SK-N-SH (cell line): ENCODE results near the gene P2RY8. TPM values are rescaled to one million over a fixed set of nuclear protein-coding genes. Genes with fewer than 3 reads are reported as not detected.

ENCODE experiments used
- CTCF ChIA-PET: fragments of 300-600, 350-600 bp; formaldehyde crosslinking; extraction: SDS; loops from one replicate; lab custom pipeline; 2021; lab: Yijun Ruan, JAX
- POLR2A ChIA-PET: fragments of 350-600 bp; sonication (Branson Sonifier 250); formaldehyde crosslinking; extraction: SDS; loops from one replicate; lab custom pipeline; 2020; ENCODE audit warnings: antibody characterized with exemption, inconsistent platforms; lab: Yijun Ruan, JAX
- DNase-seq: peaks from one replicate; pipeline ENCODE4 v3.0.0; 2012
- H2AFZ ChIP-seq: fragments of 200-600 bp; sonication (generic); 2 replicates; pipeline ENCODE4 v1.8.1; 2016; ENCODE audit warnings: antibody characterized with exemption, mild to moderate bottlenecking, low read depth
- H3F3A ChIP-seq: fragments of 200-600 bp; sonication (generic); replicated peaks from 2 replicates; pipeline ENCODE3; 2016; ENCODE audit warnings: antibody characterized with exemption, mild to moderate bottlenecking; ENCODE audit not compliant: insufficient read depth
- H3K27ac ChIP-seq, 2 experiments: fragments of 200-500 bp in 1 of 2; fragments of 200-600 bp in 1 of 2; sonication (Bioruptor generic) in 1 of 2; sonication (generic), shearing (Covaris generic) in 1 of 2; 2 replicates each; pipeline versions ENCODE4 v1.5.1 to v1.6.1; 2014 to 2016; ENCODE audit warnings: low read depth in 2 of 2, inconsistent platforms in 1 of 2, low read length in 1 of 2, mild to moderate bottlenecking in 1 of 2, mixed read lengths in 1 of 2
- H3K27me3 ChIP-seq: fragments of 200-600 bp; sonication (generic), shearing (Covaris generic); 2 replicates; pipeline ENCODE4 v1.6.1; 2016; ENCODE audit warnings: mixed run types; ENCODE audit not compliant: insufficient read depth
- H3K36me3 ChIP-seq, 2 experiments: fragments of 200-500 bp in 1 of 2; fragments of 200-600 bp in 1 of 2; sonication (Bioruptor generic) in 1 of 2; sonication (generic) in 1 of 2; replicated peaks in 1 of 2; 2 replicates each; pipeline versions ENCODE3 to v1.5.1; 2014 to 2016; ENCODE audit warnings: low read length in 1 of 2, mild to moderate bottlenecking in 1 of 2; ENCODE audit not compliant: insufficient read depth in 2 of 2, control insufficient read depth in 1 of 2
- H3K4me1 ChIP-seq, 2 experiments: fragments of 200-500 bp in 1 of 2; fragments of 200-600 bp in 1 of 2; sonication (Bioruptor generic) in 1 of 2; sonication (generic), shearing (Covaris generic) in 1 of 2; 2 replicates each; pipeline versions ENCODE4 v1.5.1 to v1.6.1; 2014 to 2016; ENCODE audit warnings: low read depth in 1 of 2, low read length in 1 of 2, mixed run types in 1 of 2; ENCODE audit not compliant: insufficient read depth in 2 of 2, control insufficient read depth in 1 of 2
- H3K4me2 ChIP-seq: fragments of 200-600 bp; sonication (generic), shearing (Covaris generic); 2 replicates; pipeline ENCODE4 v1.6.1; 2017; ENCODE audit warnings: mixed run types
- H3K4me3 ChIP-seq, 2 experiments: fragments of 200-500 bp in 1 of 2; fragments of 200-600 bp in 1 of 2; sonication (Bioruptor generic) in 1 of 2; sonication (generic), shearing (Covaris generic) in 1 of 2; 2 replicates each; pipeline versions ENCODE4 v1.5.1 to v1.8.1; 2014 to 2016; ENCODE audit warnings: low read depth in 2 of 2, inconsistent platforms in 1 of 2, low read length in 1 of 2, mild to moderate bottlenecking in 1 of 2, mixed read lengths in 1 of 2, moderate library complexity in 1 of 2
- H3K79me2 ChIP-seq: fragments of 200-600 bp; sonication (generic); 2 replicates; pipeline ENCODE4 v1.8.1; 2017; ENCODE audit warnings: mild to moderate bottlenecking; ENCODE audit not compliant: insufficient read depth
- H3K9ac ChIP-seq: fragments of 200-600 bp; sonication (generic); 2 replicates; pipeline ENCODE4 v1.6.1; 2017; ENCODE audit warnings: mixed run types
- H3K9me2 ChIP-seq: fragments of 200-600 bp; sonication (generic); 2 replicates; pipeline ENCODE4 v1.6.1; 2017; ENCODE audit warnings: mixed run types
- H3K9me3 ChIP-seq: fragments of 200-600 bp; sonication (generic); 2 replicates; pipeline ENCODE4 v1.6.1; 2017; ENCODE audit warnings: mixed run types, mild to moderate bottlenecking, moderate library complexity
- H4K20me1 ChIP-seq: fragments of 200-600 bp; sonication (generic); 2 replicates; pipeline ENCODE4 v1.6.1; 2017; ENCODE audit warnings: mild to moderate bottlenecking, mixed run types; ENCODE audit not compliant: insufficient read depth
- CTCF ChIP-seq: fragments of 200-600 bp; sonication (generic); IDR thresholded peaks from 2 replicates; pipeline ENCODE4 v1.6.1; 2017; ENCODE audit warnings: antibody characterized with exemption, mild to moderate bottlenecking, moderate library complexity
- ELF1 ChIP-seq: IDR thresholded peaks from 2 replicates; pipeline ENCODE4 v1.4.0; 2012
- EP300 ChIP-seq, 2 experiments: IDR thresholded peaks; 2 replicates each; pipeline versions ENCODE4 v1.4.0 to v1.6.1; 2012; ENCODE audit warnings: borderline replicate concordance in 1 of 2, low read depth in 1 of 2, low read length in 1 of 2
- EZH2phosphoT487 ChIP-seq: fragments of 200-600 bp; sonication (generic); IDR thresholded peaks from 2 replicates; pipeline ENCODE4 v1.6.1; 2017; ENCODE audit warnings: low read depth, mixed run types, mild to moderate bottlenecking, antibody characterized with exemption, moderate library complexity, borderline replicate concordance
- FOSL2 ChIP-seq: IDR thresholded peaks from 2 replicates; pipeline ENCODE4 v1.4.0; 2012; ENCODE audit warnings: low read depth, mild to moderate bottlenecking, moderate library complexity, borderline replicate concordance
- FOXJ3 ChIP-seq: sonication (generic); formaldehyde crosslinking; IDR thresholded peaks from 2 replicates; pipeline ENCODE4 v1.5.1; 2020; ENCODE audit warnings: mild to moderate bottlenecking, missing genetic modification reagents
- IRF3 ChIP-seq: fragments of 150-350 bp; IDR thresholded peaks from 2 replicates; pipeline ENCODE4 v1.6.1; 2016; ENCODE audit warnings: mild to moderate bottlenecking, low read depth, low read length
- JUND ChIP-seq: IDR thresholded peaks from 2 replicates; pipeline ENCODE4 v1.4.0; 2012
- MEF2A ChIP-seq: IDR thresholded peaks from 2 replicates; pipeline ENCODE4 v1.4.0; 2012; ENCODE audit warnings: low read depth, borderline replicate concordance
- MXI1 ChIP-seq: IDR thresholded peaks from 2 replicates; pipeline ENCODE4 v1.6.1; 2012; ENCODE audit warnings: mild to moderate bottlenecking, low read depth, low read length, improper control_type of control experiment
- NRF1 ChIP-seq: IDR thresholded peaks from 2 replicates; pipeline ENCODE4 v1.6.1; 2012; ENCODE audit warnings: low read depth, mild to moderate bottlenecking, low read length
- POLR2AphosphoS5 ChIP-seq: IDR thresholded peaks from 2 replicates; pipeline ENCODE4 v1.6.1; 2012; ENCODE audit warnings: low read depth, low read length
- RAD21 ChIP-seq: IDR thresholded peaks from 2 replicates; pipeline ENCODE4 v1.6.1; 2012; ENCODE audit warnings: mild to moderate bottlenecking, low read length
- RCOR1 ChIP-seq: fragments of 150-350 bp; IDR thresholded peaks from 2 replicates; pipeline ENCODE4 v1.6.1; 2017; ENCODE audit warnings: antibody characterized with exemption, low read length
- RXRA ChIP-seq: IDR thresholded peaks from 2 replicates; pipeline ENCODE4 v1.4.0; 2012; ENCODE audit warnings: low read depth, mild to moderate bottlenecking, borderline replicate concordance
- TAF1 ChIP-seq: IDR thresholded peaks from 2 replicates; pipeline ENCODE4 v1.6.1; 2012; ENCODE audit warnings: low read depth, mild to moderate bottlenecking, low read length, moderate library complexity, borderline replicate concordance
- TCF12 ChIP-seq: IDR thresholded peaks from 2 replicates; pipeline ENCODE4 v1.4.0; 2012
- USF1 ChIP-seq: IDR thresholded peaks from 2 replicates; pipeline ENCODE4 v1.4.0; 2012; ENCODE audit warnings: low read depth, borderline replicate concordance
- YY1 ChIP-seq: IDR thresholded peaks from 2 replicates; pipeline ENCODE4 v1.4.0; 2012; ENCODE audit warnings: low read depth, mild to moderate bottlenecking
- WGBS: methylation state at CpG from one replicate; pipeline ENCODE4 v1.1.6; 2017; ENCODE audit warnings: low lambda C conversion rate; 5-methylcytosine and 5-hydroxymethylcytosine counted together
- polyA plus RNA-seq, 3 experiments: library from polyadenylated mRNA; depleted of rRNA; stranded (reverse); fragments of >200 nt; gene quantifications; 2 replicates each; pipeline ENCODE4 v1.2.3, GENCODE V29; 2012
- TF ChIP-seq, protein P1 (sequence below): IDR thresholded peaks from 2 replicates; pipeline ENCODE4 v1.4.0; 2012; ENCODE audit warnings: low read depth, borderline replicate concordance

P2RY8 gene
- polyA plus RNA-seq, 1 of the 3 experiments (the other 2 are of a cell fraction) = 0.08 TPM

DNA sequence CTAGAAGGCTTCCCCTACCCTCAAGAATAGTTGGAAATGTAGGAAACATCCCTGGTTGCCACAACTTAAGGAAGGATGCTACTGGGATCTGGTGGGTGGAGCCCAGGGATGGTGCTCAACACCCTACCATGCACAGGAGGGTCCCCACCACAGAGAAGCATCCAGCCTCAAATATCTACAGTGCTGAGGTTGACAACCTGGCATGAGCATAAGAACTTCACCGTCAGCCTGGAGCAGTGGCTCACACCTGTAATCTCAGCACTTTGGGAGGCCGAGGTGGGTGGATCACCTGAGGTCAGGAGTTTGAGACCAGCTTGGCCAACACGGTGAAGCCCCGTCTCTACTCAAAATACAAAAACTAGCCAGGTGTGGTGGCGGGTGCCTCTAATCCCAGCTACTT is 60.3 kb downstream of the P2RY8 start:
- Histone ChIP-seq H3K9ac (no peak overlapping the region), H3K4me1 (no peaks in the 10 kb centered on the region), H4K20me1 (no peaks in the 10 kb centered on the region), H3F3A (no peaks in the 10 kb centered on the region), H2AFZ (no peak overlapping the region), H3K9me3 (no peaks in the 10 kb centered on the region), H3K27ac (no peak overlapping the region), H3K4me3 (no peak overlapping the region), H3K36me3 (no peaks in the 10 kb centered on the region), H3K79me2 (no peaks in the 10 kb centered on the region), H3K9me2 (no peaks in the 10 kb centered on the region), H3K27me3 (0 out of 2 replicates have a peak, but pooled peaks cover 4% of the 10 kb centered on the region), H3K4me2 (no peak overlapping the region)
- TF ChIP-seq IRF3 = no peak
- no peak for TF ChIP-seq RXRA
- no peak for TF ChIP-seq MXI1
- no peak for TF ChIP-seq USF1
- no peak for TF ChIP-seq FOXJ3 (CRISPR knock-in tag)
- TF ChIP-seq EZH2phosphoT487 = no peak
- no peak for TF ChIP-seq RAD21
- TF ChIP-seq EP300 (IDR thresholded peaks at IDR 0.05; ENCODE audit: borderline replicate concordance in 1 of 2, low read depth in 1 of 2, low read length in 1 of 2) = no peak
- no peak for TF ChIP-seq NRF1
- no peak for TF ChIP-seq TAF1
- TF ChIP-seq TCF12 = no peak
- TF ChIP-seq, protein P1, sequence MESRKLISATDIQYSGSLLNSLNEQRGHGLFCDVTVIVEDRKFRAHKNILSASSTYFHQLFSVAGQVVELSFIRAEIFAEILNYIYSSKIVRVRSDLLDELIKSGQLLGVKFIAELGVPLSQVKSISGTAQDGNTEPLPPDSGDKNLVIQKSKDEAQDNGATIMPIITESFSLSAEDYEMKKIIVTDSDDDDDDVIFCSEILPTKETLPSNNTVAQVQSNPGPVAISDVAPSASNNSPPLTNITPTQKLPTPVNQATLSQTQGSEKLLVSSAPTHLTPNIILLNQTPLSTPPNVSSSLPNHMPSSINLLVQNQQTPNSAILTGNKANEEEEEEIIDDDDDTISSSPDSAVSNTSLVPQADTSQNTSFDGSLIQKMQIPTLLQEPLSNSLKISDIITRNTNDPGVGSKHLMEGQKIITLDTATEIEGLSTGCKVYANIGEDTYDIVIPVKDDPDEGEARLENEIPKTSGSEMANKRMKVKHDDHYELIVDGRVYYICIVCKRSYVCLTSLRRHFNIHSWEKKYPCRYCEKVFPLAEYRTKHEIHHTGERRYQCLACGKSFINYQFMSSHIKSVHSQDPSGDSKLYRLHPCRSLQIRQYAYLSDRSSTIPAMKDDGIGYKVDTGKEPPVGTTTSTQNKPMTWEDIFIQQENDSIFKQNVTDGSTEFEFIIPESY = no peak
- no peak for TF ChIP-seq YY1
- WGBS = 46% methylated on average over 5 of the region's 5 CpGs
- ChIA-PET POLR2A (no interaction called here), CTCF (no interaction called here)
- no peak for DNase-seq

DNA sequence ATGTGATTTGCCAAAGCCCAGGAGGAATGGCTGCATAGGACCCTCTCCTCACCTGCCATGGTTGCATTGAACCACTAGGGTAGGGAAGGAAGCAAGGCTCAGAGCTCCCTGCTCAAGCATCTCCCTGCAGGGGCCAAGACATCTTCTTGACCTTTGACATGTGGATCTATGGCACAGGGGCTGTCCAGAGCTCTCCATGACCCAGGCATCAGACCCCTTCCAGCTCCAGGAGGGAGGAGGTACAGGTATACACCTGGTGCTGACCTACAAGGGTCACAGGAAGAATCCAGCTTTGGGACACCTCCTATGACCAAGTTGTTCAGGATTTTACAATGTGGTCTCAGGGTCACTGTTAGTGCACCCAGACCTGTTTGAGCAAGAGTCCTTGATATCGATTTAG is 61.1 kb downstream of the P2RY8 start:
- H3K9me3 ChIP-seq = no peaks in the 10 kb centered on the region
- H3K9me2 ChIP-seq = no peaks in the 10 kb centered on the region
- H2AFZ ChIP-seq = no peak overlapping the region
- H3K27me3 ChIP-seq = peaks cover 12% of the 10 kb centered on the region; the same call in 1 of the 2 replicates
- DNase-seq = no peak
- no peaks in the 10 kb centered on the region for H3K79me2 ChIP-seq
- H3K4me3 ChIP-seq = no peak overlapping the region
- H3K36me3 ChIP-seq = no peaks in the 10 kb centered on the region
- H3K4me2 ChIP-seq = no peak overlapping the region
- H3K27ac ChIP-seq = no peak overlapping the region
- H3F3A ChIP-seq = no peaks in the 10 kb centered on the region
- WGBS = 50% methylated on average over 1 of the region's 1 CpG
- H3K9ac ChIP-seq = no peak overlapping the region
- CTCF ChIA-PET = no interaction called here
- H4K20me1 ChIP-seq = no peaks in the 10 kb centered on the region
- POLR2A ChIA-PET = no interaction called here
- no peaks in the 10 kb centered on the region for H3K4me1 ChIP-seq
- TF ChIP-seq JUND (no peak), ELF1 (no peak), CTCF (no peak), FOSL2 (no peak), USF1 (no peak), RXRA (no peak), MEF2A (no peak), RCOR1 (no peak), NRF1 (no peak), POLR2AphosphoS5 (no peak)
- TF ChIP-seq, protein P1 = no peak
